Measurements from ENCODE around the gene UBE3D.

Gene UBE3D

GRCh38 chr6:83086751-83087150 is 21.1 kb upstream of the UBE3D start:
- Histone ChIP-seq H3K79me2 (ENCODE audit: insufficient read depth, low read length) (peaks cover 73% of the 10 kb centered on the region), H3K27me3 (ENCODE audit: low read length) (no peaks in the 10 kb centered on the region), H3K4me2 (ENCODE audit: low read depth, low read length, poor library complexity, severe bottlenecking) (no peak overlapping the region), H3K4me3 (ENCODE audit: insufficient read depth, low read length, poor library complexity, severe bottlenecking) (no peak overlapping the region), H3K9me3 (ENCODE audit: insufficient read depth, low read length) (no peaks in the 10 kb centered on the region), H2AFZ (ENCODE audit: low read depth, low read length, severe bottlenecking) (no peak overlapping the region), H3K9ac (ENCODE audit: low read length) (no peak overlapping the region), H3F3A (ENCODE audit: insufficient read depth) (no peaks in the 10 kb centered on the region), H3K36me3 (ENCODE audit: low read length) (no peaks in the 10 kb centered on the region), H3K9me2 (replicated peaks; ENCODE audit: insufficient read depth, low read length) (no peaks in the 10 kb centered on the region), H3K27ac (ENCODE audit: low read depth, low read length) (no peak overlapping the region), H4K20me1 (ENCODE audit: low read depth, low read length) (0 out of 2 replicates have a peak, but pooled peaks cover 6% of the 10 kb centered on the region)
- TF ChIP-seq EZH2phosphoT487 (conservative IDR thresholded peaks at IDR 0.05; ENCODE audit: low read length) (no peak), CTCF (IDR thresholded peaks at IDR 0.05; ENCODE audit: insufficient read depth, low read length, poor library complexity, severe bottlenecking) (no peak)

- no peak overlapping the region for H3K27ac ChIP-seq (ENCODE audit: low read depth, low read length)
- H2AFZ ChIP-seq (ENCODE audit: low read depth, low read length, severe bottlenecking): no peak overlapping the region
- no peaks in the 10 kb centered on the region for H3K27me3 ChIP-seq (ENCODE audit: low read length)
- H4K20me1 ChIP-seq (ENCODE audit: low read depth, low read length): peaks cover 7% of the 10 kb centered on the region; the same call in 1 of the 2 replicates
- H3K9me2 ChIP-seq (replicated peaks; ENCODE audit: insufficient read depth, low read length): no peaks in the 10 kb centered on the region
- no peak overlapping the region for H3K4me3 ChIP-seq (ENCODE audit: insufficient read depth, low read length, poor library complexity, severe bottlenecking)
- TF ChIP-seq EZH2phosphoT487 (conservative IDR thresholded peaks at IDR 0.05; ENCODE audit: low read length) (no peak), CTCF (IDR thresholded peaks at IDR 0.05; ENCODE audit: insufficient read depth, low read length, poor library complexity, severe bottlenecking) (no peak)
- H3K79me2 ChIP-seq (ENCODE audit: insufficient read depth, low read length): peaks cover 72% of the 10 kb centered on the region
- H3F3A ChIP-seq (ENCODE audit: insufficient read depth): no peaks in the 10 kb centered on the region
- no peaks in the 10 kb centered on the region for H3K9me3 ChIP-seq (ENCODE audit: insufficient read depth, low read length)
- H3K4me2 ChIP-seq (ENCODE audit: low read depth, low read length, poor library complexity, severe bottlenecking): no peak overlapping the region
- H3K9ac ChIP-seq (ENCODE audit: low read length): no peak overlapping the region
- no peaks in the 10 kb centered on the region for H3K36me3 ChIP-seq (ENCODE audit: low read length)
These were observed 17.8 kb upstream of the UBE3D start for GRCh38 chr6:83083476-83083875.

GRCh38 chr6:83073615-83074014 is 8.0 kb upstream of the UBE3D start:
- Histone ChIP-seq H3K9ac (ENCODE audit: low read length) (no peak overlapping the region), H3K27ac (ENCODE audit: low read depth, low read length) (no peak overlapping the region), H3K4me2 (ENCODE audit: low read depth, low read length, poor library complexity, severe bottlenecking) (no peak overlapping the region), H3K9me2 (replicated peaks; ENCODE audit: insufficient read depth, low read length) (no peaks in the 10 kb centered on the region), H4K20me1 (ENCODE audit: low read depth, low read length) (no peaks in the 10 kb centered on the region), H3K9me3 (ENCODE audit: insufficient read depth, low read length) (no peaks in the 10 kb centered on the region), H2AFZ (ENCODE audit: low read depth, low read length, severe bottlenecking) (no peak overlapping the region), H3F3A (ENCODE audit: insufficient read depth) (peaks cover 23% of the 10 kb centered on the region), H3K79me2 (ENCODE audit: insufficient read depth, low read length) (peaks cover 99% of the 10 kb centered on the region), H3K27me3 (ENCODE audit: low read length) (no peaks in the 10 kb centered on the region), H3K4me3 (ENCODE audit: insufficient read depth, low read length, poor library complexity, severe bottlenecking) (no peak overlapping the region), H3K36me3 (ENCODE audit: low read length) (peaks cover 20% of the 10 kb centered on the region)
- TF ChIP-seq EZH2phosphoT487 (conservative IDR thresholded peaks at IDR 0.05; ENCODE audit: low read length) (no peak), CTCF (IDR thresholded peaks at IDR 0.05; ENCODE audit: insufficient read depth, low read length, poor library complexity, severe bottlenecking) (no peak)
